HG03432 (cell line): ENCODE measurements around the gene H6PD.
"Not testable (repeated sequence)": the region's sequence is repeated elsewhere in the genome, so short reads cannot be mapped to it uniquely, and the experiment has no call there.

Source experiments
- ATAC-seq: cut with Tn5 transposase; IDR thresholded peaks from one replicate; pipeline ENCODE4 v1.9.1; 2021; ENCODE audit warnings: mild to moderate bottlenecking, moderate library complexity; ENCODE audit not compliant: unreplicated experiment

Gene H6PD

DNA sequence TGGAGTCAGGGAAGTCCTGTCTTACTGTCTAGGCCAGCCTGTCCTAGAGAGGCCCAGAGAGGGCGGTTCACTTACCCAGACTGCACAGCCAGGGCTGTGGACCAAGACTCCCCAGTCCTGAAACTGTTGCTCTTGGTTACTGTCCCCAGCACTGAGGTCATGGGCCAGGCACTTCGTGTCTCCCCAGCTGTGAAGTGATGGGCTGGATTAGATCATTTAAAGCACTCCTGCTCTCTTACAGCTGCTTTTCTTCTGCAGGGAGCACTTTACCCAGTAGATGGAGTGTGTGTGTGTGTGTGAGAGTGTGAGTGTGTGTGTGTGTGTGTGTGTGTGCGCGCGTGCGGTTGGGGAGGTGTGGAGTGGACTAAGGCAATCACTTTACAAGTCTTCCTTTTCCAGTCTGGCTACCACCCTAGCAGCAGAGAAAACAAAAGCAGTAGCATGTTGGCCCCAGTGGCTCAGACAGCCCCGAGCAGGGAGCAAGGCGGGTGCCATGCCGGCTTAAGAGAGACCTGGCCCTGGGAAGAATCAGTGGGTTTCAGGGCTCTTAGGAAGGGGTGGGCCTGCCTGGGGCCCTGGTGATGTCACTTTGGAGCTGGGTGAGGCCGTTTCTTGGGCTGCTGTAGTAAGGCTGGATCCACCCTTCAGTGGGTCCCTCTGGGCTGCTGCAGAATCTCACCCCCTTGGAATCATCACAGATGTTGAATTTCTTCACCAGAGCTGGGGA lies 60.5 kb downstream of the H6PD start:
- ATAC-seq: peak; percentile 33

DNA sequence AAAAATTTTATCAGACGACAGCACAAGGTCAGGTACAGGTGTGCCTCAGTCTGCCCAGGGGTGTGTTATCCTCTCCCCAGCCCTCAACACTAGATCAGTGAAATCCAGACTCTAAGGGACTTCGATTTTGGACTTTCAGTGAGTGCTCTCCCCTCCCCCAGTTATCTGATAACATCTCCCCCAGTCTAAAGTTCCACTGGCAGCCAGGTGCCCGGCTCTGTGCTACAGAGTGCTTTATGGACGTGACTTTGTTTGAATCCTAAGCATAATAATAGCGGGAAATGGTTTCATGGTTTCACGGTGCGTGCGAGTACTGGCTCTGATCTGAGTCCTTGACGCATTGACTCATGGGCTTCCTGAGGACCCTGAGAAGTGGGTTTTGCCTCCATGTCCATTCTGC lies 61.3 kb downstream of the H6PD start:
- no peak for ATAC-seq

DNA sequence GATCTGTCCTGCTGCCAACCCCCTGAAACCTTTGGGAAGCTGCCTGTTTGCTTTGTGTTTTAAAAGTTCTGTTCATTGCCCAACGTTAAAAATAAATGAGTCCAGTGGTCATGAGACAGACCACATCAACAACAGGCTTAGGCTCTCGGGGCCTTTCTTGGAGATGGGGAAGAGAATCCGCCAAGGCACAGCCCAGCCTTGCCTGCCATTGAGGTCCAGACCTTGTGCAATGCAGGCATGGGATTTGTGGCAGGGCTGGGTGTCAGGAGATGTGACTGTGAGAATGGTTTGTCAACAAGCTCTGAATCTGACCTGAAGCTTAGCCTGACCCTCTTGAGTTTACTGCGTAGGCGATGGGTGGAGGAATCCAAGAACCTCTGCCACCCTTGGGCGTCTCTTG lies 62.3 kb downstream of the H6PD start:
- ATAC-seq: no peak

DNA sequence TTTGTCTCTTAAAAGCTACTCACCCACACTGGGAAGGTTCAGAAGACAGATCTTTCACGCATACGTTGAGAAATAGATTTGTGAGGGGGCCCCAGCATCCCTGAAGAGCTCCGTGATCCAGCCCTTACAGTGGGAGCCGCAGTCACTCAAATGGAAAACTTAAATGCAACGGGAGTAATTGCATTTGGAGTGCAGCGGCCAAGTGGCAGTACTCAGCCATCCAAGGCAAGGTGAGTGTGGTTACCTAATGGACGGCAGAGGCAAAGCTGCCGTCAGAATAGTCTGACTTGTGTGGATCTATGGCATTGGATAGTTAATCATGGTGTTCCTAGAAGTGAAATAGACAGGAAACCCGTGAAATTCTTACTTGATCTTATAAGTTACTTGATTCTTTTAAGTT lies 63.3 kb downstream of the H6PD start:
- no peak for ATAC-seq

DNA sequence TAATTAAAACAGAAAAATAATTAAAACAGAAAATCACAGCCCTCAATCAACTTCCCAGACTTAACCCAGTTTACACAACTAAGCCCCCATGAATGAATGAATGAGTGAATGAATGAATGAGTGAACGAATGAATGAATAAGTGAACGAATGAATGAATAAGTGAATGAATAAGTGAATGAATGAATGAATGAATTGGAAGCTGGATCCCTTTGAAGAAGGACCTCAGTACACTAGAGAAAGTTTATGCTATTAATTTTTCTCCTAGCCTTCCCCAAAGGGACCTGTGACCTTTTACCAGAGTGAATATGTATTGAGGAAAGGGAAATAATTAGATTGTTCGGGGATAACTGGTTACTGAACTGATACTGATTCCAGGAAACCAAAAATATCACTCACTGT lies 63.7 kb downstream of the H6PD start:
- ATAC-seq: no peak

DNA sequence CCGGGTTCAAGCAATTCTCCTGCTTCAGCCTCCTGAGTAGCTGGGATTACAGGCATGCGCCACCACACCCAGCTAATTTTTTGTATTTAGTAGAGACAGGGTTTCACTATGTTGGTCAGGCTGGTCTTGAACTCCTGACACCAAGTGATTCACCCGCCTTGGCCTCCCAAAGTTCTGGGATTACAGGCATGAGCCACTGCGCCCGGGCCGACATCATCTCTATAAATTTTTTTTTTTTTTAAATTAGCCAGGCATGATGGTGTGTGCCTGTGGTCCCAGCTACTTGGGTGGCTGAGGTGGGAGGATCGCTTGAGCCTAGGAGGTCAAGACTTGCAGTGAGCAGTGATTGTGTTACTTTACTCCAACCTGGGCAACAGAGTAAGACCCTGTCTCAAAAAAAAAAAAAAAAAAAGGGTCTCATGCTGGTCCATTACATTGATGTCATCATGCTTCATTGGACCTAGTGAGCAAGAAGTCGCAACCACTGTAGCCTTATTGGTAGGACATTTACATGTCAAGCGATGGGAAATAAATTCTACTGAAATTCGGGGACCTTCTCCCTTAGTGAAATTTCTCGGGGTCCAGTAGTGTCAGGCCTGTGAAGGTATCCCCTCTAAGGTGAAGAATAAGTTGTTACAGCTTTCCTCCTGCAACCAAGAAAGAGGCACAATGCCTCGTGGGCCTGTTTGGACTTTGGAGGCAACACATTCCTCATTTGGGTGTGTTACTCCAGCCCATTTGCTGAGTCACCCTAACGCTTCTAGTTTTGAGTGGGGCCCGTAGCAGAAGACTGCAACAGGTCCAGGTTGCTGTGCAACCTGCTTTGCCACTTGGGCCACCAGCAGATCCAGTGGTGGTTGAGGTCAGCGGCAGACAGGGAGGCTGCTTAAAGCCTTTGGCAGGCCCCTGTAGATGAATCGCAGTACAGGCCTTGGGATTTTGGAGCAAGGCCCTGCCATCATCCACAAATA lies 65.3 kb downstream of the H6PD start:
- ATAC-seq: not testable (repeated sequence)

DNA sequence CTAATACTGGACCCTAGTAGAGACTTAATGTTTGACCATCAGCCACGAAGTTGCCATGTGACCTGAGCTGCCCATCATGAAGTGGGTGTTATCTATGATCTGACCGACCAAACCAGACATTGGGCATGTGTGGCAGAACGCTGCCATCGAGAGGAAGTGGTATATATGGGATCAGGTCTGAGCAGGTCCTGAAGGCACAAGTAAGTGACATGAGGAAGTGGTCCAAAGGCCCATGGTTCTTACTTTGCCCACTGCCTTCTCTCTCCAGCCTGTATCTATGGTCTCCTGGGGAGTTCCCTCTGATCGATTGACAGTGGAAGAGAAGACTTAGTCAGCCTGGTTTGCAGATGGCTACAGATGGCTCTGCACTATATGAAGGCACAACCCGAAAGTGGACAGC lies 66.0 kb downstream of the H6PD start:
- ATAC-seq: no peak

DNA sequence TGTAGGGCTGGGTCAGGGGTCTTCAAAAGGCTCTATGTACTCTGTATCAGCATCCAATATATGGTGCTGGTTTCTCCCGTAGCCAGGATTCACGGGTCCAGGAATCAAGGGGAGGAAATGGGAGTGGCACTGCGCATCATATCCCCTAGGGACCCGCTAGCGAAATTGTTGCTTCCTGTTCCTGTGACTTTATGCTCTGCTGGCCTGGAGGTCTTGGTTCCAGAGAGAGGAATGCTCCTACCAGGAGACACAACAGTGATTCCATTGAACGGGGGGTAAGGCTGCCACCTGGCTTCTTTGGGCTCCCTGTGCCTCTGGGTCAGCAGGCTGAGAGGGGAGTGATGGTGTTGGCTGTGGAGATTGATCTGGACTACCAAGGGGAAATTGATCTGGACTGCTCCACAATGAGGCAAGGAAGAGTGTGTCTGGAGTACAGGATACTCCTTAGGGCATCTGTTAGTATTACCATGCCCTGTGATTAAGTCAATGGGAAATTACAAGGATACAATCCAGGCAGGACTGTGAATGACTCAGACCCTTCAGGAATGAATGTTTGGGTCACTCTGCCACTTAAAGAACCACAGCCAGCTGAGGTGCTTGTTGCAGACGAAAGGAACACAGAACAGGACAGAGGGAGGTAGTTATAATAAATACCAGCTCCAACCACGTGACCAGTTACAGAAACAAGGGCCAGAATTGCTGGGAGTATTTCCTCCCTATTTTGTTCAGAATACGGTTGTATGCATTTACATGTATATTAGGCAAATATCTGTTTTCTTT lies 68.4 kb downstream of the H6PD start:
- no peak for ATAC-seq

DNA sequence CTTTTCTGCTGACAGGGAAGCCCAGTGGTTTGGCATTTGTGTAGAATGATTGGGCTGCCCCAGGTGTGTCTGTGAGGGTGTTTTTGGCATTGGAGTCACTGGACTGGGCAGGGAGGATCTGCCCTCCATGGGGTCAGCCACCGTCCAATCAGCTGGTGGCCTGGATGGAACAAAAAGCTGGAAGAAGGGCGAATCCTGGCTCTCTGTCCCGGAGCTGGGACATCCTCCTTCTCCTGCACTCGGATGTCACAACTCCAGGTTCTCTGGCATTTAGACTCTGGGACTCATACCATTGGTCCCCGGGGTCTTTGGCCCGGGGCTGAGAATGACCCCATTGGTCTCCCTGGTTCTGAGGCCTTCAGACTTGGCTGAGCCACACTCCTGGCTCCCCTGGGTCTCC lies 69.3 kb downstream of the H6PD start:
- ATAC-seq: no peak

DNA sequence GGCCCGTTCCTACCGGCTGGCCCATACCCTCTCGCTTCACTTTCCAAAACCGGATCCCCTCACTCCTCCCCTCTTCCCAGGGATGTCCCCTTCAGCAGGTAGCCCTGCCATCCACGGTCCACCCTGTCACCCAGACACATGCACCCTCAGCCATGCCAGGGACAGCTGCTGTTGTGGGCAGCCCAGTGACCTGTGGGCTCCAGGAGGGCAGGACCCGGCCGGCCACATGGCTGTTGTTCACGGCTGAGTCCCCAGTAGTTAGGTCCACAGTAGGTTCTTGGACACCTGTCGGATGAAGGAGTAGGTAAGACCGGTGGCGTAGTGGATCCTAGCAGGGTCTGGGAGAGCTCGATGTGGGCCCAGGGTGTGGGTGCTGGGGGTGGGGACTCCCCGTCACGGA lies 70.6 kb downstream of the H6PD start:
- ATAC-seq: no peak

DNA sequence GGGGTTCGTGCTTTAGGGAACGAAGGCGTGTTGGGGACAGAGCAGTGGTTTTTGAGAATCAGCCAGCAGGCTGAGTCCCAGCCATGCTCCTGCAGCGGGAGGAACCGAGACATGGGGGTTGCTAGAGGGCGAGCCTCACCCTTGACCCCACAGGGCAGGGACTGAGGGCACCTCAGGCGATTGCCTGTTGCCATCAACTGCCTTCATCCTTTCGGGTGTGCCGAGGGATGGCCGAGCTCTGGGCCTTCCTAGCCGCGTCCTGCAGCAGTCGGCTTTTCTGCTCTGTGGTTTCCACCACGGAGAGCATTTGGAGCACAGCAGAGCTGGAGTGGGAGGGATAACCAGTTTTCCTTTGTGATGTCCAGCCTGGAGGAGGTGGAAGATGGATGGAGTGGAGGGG lies 71.4 kb downstream of the H6PD start:
- ATAC-seq: no peak

DNA sequence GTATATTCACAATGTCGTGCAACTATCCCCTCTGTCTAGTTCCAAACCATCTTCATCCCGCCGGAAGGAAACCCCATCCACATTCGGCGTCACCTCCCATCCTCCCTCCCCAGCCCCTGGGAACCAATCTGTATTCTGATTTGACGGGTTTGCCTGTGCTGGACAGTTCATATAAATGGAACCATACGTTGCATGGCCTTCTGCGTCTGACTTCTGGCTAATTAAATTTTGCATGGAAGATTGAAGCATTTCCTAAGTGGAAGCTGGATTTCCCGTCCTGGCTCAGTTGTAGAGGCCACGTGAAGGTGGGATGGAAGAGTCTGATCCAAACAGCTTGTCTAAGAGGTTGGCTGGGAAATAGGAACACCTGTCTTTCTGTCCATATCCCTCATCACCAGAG lies 72.7 kb downstream of the H6PD start:
- ATAC-seq: no peak

DNA sequence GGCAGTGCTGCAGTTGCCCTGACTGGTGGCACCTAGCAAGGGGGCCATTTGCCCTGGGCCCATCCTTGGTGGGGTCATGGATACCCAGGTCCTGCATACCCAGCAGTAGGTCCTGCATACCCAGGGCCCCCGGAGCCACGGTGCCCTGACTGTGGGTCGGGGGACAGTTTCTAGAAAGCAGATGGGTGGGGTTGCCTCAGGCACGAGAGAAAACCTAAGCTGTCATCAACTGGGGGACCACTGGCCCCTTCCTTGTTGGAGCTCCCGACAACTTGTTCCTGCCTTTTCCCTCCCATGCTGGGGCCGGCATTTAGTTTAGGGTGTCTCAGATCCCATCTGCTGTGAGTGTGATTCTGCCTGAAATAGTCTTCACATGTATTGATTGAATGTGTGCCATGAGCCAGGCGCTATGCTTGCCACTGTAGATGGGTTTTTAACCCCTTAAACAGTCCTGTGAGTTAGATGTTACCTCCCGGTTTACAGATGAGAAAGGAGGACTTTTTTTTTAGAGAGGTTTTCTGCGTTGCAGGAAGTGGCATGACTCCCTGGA lies 73.7 kb downstream of the H6PD start:
- ATAC-seq: no peak

DNA sequence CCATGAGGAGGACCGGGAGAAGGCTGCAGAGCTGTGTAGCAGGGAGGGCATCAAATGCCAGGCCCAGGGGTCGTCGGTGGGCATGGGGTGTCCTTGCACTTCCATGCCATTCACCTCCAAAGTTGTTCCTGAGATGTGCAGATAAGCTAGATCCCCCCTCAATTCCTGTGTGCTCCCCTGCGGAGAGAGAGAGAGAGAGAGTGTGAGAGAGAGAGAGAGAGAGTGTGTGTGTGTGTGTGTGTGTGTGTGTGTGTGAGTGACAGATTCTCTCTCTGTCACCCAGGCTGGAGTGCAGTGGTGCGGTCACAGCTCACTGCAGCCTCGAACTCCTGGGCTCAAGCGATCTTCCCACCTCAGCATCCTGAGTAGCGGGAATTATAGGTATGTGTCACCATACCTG lies 74.5 kb downstream of the H6PD start:
- no peak for ATAC-seq

DNA sequence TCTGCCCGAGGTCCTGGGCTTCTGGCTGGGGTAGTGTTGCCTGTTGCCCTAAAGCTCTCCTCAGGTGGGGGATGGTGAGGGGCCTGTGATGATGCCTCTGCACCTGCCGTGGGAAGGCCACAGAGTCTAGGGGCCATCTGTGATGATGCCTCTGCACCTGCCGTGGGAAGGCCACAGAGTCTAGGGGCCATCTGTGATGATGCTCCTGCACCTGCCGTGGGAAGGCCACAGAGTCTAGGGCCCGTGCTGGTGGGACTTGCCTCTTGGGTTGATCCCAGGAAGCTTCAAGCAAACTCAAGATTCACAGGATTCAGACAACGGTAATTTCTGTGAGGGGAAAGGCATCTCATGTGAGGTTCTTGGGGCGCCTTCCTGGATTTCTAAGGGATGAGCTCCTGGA lies 75.4 kb downstream of the H6PD start:
- ATAC-seq: no peak

DNA sequence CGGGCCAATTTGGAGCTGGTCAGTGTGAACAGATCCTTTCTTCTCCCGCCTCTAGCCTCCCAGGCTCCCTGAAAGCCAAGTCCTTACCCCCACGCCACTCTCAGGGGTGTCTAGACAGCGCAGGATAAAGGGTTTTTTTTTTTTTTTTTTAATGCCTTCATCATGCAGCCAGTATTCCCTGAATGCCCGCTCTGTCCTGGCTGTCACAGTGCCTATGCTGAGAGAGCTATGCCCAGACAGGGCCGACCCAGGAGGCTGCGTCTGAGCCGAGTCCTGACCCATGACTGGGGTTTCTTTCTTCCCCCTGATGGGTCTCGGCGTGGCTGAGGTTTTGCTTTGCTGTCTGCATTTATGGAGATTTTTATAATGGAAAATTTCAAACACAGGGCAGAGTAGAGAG lies 76.5 kb downstream of the H6PD start:
- no peak for ATAC-seq

DNA sequence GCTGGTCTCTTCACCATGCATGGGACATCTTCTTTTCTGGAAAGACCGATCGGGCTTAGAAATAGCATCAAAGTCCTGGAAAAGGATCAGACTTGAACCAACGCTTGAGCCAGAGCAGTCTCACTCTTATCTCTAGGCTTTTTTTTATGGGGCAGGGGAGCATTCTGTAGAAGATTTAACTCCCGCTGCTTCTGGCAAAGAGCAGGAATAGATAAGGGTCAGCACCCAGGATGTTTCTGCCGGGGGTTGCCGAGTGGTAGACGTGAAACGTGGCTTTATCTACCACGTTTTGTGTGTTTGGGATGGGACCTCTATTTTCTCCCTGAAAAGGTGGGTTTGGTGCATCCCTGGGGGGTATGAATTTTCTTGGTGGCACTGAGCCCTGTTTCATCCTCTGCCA lies 76.9 kb downstream of the H6PD start:
- no peak for ATAC-seq

DNA sequence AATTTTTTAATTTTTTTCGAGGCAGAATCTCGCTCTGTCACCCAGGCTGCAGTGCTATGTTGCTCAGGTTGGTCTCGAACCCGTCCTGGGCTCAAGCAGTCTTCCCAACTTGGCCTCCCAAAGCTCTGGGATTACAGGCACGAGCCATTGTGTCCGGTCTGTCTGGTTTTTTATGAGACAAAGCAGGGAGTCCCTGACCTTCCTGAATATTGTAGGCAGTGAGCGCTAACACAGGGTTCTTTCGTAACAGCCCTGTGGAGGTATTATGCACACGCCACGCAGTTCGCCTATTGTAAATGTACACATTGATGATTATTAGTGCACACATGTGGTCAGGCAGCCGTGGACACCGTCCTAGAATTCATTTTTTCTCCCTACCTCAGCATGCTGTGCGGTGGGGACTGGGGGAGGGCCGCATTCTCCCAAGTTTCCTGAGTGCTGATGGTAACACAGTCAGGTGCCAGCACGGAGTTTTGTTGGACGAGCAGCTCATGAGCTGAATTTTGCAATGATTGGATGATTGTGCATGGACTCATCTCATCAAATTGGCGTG lies 77.7 kb downstream of the H6PD start:
- no peak for ATAC-seq

DNA sequence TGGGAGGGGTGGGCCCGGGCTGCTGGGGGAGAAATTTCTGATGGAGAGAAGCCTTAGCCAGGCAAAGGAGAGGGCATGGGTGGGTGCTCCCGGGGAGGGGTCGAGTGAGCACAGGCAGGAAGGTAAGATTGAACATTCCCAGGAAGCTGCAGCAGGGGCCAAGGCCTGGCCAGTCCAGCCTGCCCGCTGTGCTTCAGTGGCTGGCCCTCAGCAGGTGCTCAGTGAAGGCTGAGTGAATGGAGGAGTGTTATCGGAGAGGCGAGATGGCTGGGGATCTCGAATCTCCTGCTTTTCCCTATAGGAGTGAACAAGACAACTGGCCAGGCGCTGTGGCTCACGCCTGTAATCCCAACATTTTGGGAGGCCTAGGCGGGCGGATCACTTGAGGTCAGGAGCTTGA lies 79.0 kb downstream of the H6PD start:
- no peak for ATAC-seq

DNA sequence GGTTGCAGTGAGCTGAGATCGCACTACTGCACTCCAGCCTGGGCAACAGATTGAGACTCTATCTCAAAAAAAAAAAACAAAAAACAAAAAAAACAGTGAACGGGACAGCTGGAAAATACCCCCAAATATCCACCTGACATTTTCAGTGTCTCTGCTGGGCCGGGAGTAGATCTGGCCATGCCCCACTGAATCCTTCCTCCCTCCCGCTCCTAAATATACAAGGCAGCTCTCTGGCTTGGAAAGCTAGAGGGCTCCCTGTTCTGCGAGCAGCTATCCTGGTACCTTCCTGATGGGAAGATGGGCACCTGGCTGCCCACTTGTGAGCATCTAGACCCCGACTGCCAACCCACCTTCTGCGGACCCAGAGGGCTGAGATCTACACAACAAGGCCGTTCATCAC lies 79.5 kb downstream of the H6PD start:
- no peak for ATAC-seq
